Right lobe of liver (tissue), 6 donors: Measurements from ENCODE around the gene NUP210. TPM values are rescaled to one million over a fixed set of nuclear protein-coding genes. Genes with fewer than 3 reads are reported as not detected.

Source experiments
- ATAC-seq, 4 donors: fragments of 200-7000 bp; cut with Tn5 transposase; one replicate each; pipeline ENCODE4 v1.9.1; 2020; ENCODE audit warnings: mild to moderate bottlenecking in 4 of 4, moderate library complexity in 4 of 4
- DNase-seq, 3 donors: peaks; one replicate each; pipeline ENCODE4 v3.0.0-alpha.2; 2020
- H3K27ac ChIP-seq, 3 donors: fragments of 200-600 bp; one replicate each; pipeline ENCODE4 v1.8.0; 2022
- H3K27me3 ChIP-seq, 2 donors: fragments of 200-600 bp; one replicate each; pipeline ENCODE4 v1.8.0; 2022
- H3K36me3 ChIP-seq, 4 donors: fragments of 200-600 bp; sonication (generic) in 1 of 4; one replicate each; pipeline versions ENCODE4 v1.5.1 to v1.8.0; 2017 to 2022; ENCODE audit warnings: control low read depth in 1 of 4
- H3K4me1 ChIP-seq, 4 donors: fragments of 200-600 bp; sonication (generic) in 1 of 4; one replicate each; pipeline versions ENCODE4 v1.5.1 to v1.8.0; 2017 to 2022; ENCODE audit warnings: control low read depth in 1 of 4
- H3K4me3 ChIP-seq, 3 donors: fragments of 200-600 bp; one replicate each; pipeline ENCODE4 v1.8.0; 2022
- H3K9me3 ChIP-seq, 4 donors: fragments of 200-600 bp; sonication (generic) in 1 of 4; one replicate each; pipeline versions ENCODE4 v1.5.1 to v1.8.0; 2017 to 2022; ENCODE audit warnings: control low read depth in 1 of 4
- POLR2A ChIP-seq: fragments of 450-650 bp; IDR thresholded peaks from one replicate; pipeline ENCODE4 v1.6.1; 2017; ENCODE audit warnings: antibody characterized with exemption, mild to moderate bottlenecking
- WGBS: methylation state at CpG from one replicate; pipeline ENCODE4 v1.1.6; 2018; ENCODE audit warnings: low coverage, low lambda C conversion rate; ENCODE audit not compliant: insufficient coverage; ENCODE audit errors: missing lambda C conversion rate; 5-methylcytosine and 5-hydroxymethylcytosine counted together
- intact Hi-C, 2 donors: fragments of 100-400 bp; cut with DNase I; formaldehyde crosslinking; loops; one replicate each; pipeline versions ENCODE4 v1.11.2 to v1.14.1; 2022
- total RNA-seq, 6 experiments: library from RNA; depleted of rRNA in 2 of 6; stranded (reverse); fragments of >200 nt in 2 of 6; fragmentation: NEBNext Ultra II Directional in 3 of 6; extraction: Animal tissue kit (Norgen Biotek cat#: 25700) in 3 of 6; gene quantifications; one replicate each; pipeline versions ENCODE4 v1.1.0 to v1.2.4, GENCODE V29; 2016 to 2023
- TF ChIP-seq, protein P1 (sequence below), 4 donors: fragments of 200-600 bp in 3 of 4; fragments of 450-650 bp in 1 of 4; IDR thresholded peaks; one replicate each; pipeline versions ENCODE4 v1.5.1 to v1.8.0; 2016 to 2022; ENCODE audit warnings: antibody characterized with exemption in 4 of 4, mild to moderate bottlenecking in 2 of 4
- donor health status: DM: no; HTN: yes; CAD: no.
- donor health status: DM: no; HTN: no; CAD: no.
- donor health status: DM: no; HTN: no; CAD: no.
- donor health status: DM: no; HTN: yes; CAD: no.
- donor health status: DM: no; HTN: yes; CAD: no.

The NUP210 gene
- total RNA-seq, 6 experiments from 2014 or later: 11.7 to 17.7 (median 15.6) TPM

DNA sequence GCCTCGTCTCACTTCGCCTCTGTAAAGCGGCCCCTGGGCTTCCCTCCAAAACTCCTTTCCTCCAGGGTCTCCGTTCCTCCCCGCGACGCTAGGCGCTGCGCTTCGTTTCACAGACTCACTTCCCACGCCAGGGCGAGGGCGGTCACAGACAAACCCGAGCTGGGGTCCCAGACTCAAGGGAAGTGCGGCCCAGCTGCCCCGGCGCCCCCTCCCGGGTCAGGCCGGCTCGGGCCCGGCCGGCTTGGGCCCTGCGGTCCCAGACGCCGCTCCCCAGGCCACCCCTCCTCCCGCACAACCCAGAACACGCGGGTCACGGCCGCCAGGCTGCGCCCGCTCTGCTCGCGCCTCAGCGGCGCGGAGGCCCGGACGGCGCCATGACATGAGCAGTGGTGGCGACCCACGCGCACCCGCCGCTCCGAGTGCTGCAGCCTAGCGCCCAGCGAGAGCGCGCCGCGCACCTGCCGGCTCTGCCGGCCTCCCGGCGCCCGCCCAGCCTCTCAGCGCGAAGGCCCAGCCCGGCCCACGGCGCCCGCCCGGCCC, 547 bp downstream of the NUP210 start:
- no peak for TF ChIP-seq POLR2A
- TF ChIP-seq, protein P1, sequence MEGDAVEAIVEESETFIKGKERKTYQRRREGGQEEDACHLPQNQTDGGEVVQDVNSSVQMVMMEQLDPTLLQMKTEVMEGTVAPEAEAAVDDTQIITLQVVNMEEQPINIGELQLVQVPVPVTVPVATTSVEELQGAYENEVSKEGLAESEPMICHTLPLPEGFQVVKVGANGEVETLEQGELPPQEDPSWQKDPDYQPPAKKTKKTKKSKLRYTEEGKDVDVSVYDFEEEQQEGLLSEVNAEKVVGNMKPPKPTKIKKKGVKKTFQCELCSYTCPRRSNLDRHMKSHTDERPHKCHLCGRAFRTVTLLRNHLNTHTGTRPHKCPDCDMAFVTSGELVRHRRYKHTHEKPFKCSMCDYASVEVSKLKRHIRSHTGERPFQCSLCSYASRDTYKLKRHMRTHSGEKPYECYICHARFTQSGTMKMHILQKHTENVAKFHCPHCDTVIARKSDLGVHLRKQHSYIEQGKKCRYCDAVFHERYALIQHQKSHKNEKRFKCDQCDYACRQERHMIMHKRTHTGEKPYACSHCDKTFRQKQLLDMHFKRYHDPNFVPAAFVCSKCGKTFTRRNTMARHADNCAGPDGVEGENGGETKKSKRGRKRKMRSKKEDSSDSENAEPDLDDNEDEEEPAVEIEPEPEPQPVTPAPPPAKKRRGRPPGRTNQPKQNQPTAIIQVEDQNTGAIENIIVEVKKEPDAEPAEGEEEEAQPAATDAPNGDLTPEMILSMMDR (IDR thresholded peaks at IDR 0.05): peak in 1 of 4 donors; percentile 14
- intact Hi-C loops: no loop called here
- Histone ChIP-seq H3K36me3 (no peaks in the 10 kb centered on the region), H3K27ac (peak overlapping the region; percentile 66 to 83 (median 70)), H3K4me1 (peaks cover 0 to 22% (median 6%) of the 10 kb centered on the region in 4 donors), H3K27me3 (no peaks in the 10 kb centered on the region), H3K9me3 (no peaks in the 10 kb centered on the region), H3K4me3 (peak overlapping the region; percentile 53 to 88 (median 77))
- ATAC-seq (peak; percentile 61 to 71 (median 66)), DNase-seq (peak; percentile 66 to 73 (median 70))
- 0% methylated on average over 1 of the region's 64 CpGs for WGBS

DNA sequence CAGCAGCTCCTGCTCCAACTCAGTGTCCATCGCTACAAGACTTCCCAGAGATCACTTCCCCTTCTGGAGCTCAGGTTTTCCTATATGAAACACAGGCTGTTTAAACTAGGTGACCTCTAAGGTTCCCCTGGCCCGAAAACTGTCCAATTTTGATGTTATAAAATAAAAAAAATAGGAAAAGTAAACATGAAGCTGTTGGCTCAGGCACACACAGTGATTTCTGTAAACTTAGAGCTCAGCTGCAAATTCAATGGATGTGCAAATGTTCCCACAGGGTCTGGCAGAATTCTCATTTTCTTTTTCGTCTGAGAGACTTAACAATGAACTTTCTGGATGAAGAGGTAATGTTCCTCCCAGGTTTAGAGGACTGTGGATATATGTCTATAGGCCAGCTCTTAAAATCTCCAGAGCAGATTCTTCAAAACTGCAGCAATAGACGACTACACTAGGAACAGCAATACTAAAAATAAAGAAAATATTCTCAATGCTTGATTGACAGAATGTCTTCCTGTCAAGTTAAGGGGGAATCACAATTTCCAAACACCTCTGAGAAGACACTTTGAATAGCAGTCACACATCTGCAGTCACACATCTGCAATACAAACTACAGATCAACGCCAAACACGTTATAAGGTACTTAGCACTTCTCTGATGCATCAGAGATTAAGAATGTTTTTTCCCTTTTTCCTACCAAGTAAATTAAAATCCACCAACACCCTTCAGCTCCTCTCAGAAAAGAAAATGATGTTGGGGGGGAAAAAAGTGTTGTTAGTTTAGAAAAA, 2.8 kb downstream of the NUP210 start:
- no peak overlapping the region for H3K4me3 ChIP-seq
- H3K4me1 ChIP-seq: peaks cover 0 to 22% (median 6%) of the 10 kb centered on the region in 4 donors
- H3K27me3 ChIP-seq: no peaks in the 10 kb centered on the region
- 58% methylated on average over 5 of the region's 6 CpGs for WGBS
- ATAC-seq: no peak
- intact Hi-C loops: no loop called here
- TF ChIP-seq POLR2A: no peak
- TF ChIP-seq, protein P1 (IDR thresholded peaks at IDR 0.05): no peak
- H3K36me3 ChIP-seq: no peaks in the 10 kb centered on the region
- DNase-seq: no peak
- no peak overlapping the region for H3K27ac ChIP-seq
- no peaks in the 10 kb centered on the region for H3K9me3 ChIP-seq

DNA sequence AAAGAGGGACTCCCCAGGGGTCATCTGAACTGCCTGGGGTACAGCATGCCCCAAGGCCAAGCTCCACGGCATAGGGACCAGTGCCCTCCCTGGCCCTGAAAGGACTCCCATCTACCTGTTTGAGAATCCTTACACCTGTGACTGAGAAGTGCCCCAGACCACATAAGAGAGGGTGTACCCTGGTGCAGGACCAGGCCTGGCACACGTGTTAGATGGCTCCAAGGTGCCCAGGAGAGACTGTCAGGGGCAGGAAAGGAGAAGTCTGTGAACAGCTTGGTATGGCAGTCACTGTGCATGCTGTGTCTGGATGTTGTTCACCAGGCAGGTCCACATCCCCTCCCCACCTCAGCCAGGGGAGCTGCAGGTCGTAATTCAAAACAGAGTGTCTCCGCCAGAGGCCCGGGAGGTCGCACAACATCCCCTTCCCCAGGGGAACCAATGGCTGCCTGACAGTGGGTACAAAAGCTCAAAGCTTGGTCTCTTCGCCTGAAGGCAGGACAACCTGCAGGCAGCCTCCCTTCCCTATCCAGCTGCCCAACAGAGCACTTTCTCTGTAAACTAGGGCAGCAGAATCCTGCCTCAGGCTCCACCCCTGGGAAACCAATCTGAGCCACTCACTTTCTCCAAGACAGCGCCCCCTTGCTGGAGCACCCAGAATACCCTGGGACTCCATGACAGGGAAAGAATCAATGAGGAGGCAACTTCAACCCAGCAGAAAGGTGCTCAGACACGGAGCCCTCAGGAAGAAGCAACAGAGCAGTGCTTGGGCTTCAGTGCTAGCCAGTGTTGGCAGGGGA, 3.9 kb downstream of the NUP210 start:
- H3K4me1 ChIP-seq: peaks cover 0 to 27% (median 6%) of the 10 kb centered on the region in 4 donors
- H3K36me3 ChIP-seq: no peaks in the 10 kb centered on the region
- ATAC-seq (no peak), DNase-seq (no peak)
- H3K27me3 ChIP-seq: no peaks in the 10 kb centered on the region
- intact Hi-C loops: no loop called here
- no peak overlapping the region for H3K27ac ChIP-seq
- TF ChIP-seq, protein P1 (IDR thresholded peaks at IDR 0.05): peak in 1 of 4 donors; percentile 18
- TF ChIP-seq POLR2A: no peak
- no peaks in the 10 kb centered on the region for H3K9me3 ChIP-seq
- H3K4me3 ChIP-seq: no peak overlapping the region
- 80% methylated on average over 1 of the region's 9 CpGs for WGBS

DNA sequence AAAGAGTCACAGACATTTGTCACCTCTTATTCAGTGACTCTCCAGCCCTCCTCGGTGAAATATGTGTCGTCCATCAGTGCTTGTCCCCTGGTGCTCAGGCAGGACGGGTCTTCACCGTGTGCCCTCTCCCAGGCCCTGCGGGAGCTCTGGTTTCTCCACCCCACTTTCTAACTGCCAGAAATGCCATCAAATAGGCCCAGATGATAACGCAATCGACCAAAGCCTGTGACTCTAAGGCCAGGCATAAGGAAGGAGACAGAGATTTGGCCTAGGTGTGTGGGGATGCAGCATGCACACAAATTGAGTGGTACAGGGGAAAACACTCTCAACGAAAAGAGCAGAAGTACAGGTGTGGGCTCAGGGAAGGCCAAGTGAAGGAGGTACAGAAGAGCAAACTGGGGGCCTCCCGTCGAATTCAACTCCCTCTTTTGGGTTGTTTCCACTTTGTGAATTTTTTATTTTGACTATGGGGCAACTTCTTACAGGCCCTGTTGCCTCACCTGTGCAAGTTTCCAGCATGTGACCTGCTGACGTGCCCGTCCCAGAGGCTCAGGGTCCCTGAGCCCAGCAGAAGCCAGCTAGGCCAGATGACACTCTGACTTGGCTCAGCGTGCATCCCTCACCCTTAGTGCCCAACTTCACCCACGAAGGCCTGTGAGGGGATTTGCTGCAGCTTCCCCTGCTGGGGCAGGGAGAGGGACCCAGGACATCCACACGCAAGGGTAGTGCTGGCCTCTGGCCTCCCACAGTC, 4.7 kb downstream of the NUP210 start:
- DNase-seq: no peak
- TF ChIP-seq POLR2A: no peak
- TF ChIP-seq, protein P1 (IDR thresholded peaks at IDR 0.05): no peak
- Histone ChIP-seq H3K4me3 (no peak overlapping the region), H3K36me3 (no peaks in the 10 kb centered on the region), H3K27me3 (no peaks in the 10 kb centered on the region), H3K27ac (no peak overlapping the region), H3K9me3 (no peaks in the 10 kb centered on the region), H3K4me1 (peaks cover 0 to 19% (median 6%) of the 10 kb centered on the region in 4 donors)
- no peak for ATAC-seq
- intact Hi-C loops: no loop called here
- 67% methylated on average over 8 of the region's 15 CpGs for WGBS
